GM21737 (cell line): Measurements from ENCODE around the gene OSM.

ENCODE experiments used
- ATAC-seq: cut with Tn5 transposase; IDR thresholded peaks from one replicate; pipeline ENCODE4 v1.9.1; 2021; ENCODE audit warnings: mild to moderate bottlenecking, moderate library complexity; ENCODE audit not compliant: unreplicated experiment

Gene OSM

GRCh38 chr22:30266445-30267381, at the start of gene OSM:
OSM (minus strand) TSS chr22:30266851; CDS start chr22:30266799, 52 bp downstream.
- ATAC-seq = no peak

GRCh38 chr22:30315962-30316576, 49.4 kb upstream of the OSM start:
- no peak for ATAC-seq

- no peak for ATAC-seq
Measured at GRCh38 chr22:30314915-30315314, 48.3 kb upstream of the OSM start.

GRCh38 chr22:30313527-30314363, 47.1 kb upstream of the OSM start:
- ATAC-seq = no peak

- no peak for ATAC-seq
Measured at GRCh38 chr22:30312053-30312452, 45.4 kb upstream of the OSM start.

- no peak for ATAC-seq
Measured at GRCh38 chr22:30310881-30311771, 44.5 kb upstream of the OSM start.

GRCh38 chr22:30309951-30310741, 43.5 kb upstream of the OSM start:
- ATAC-seq = no peak

- ATAC-seq = no peak
Measured at GRCh38 chr22:30308518-30309230, 42.0 kb upstream of the OSM start.

GRCh38 chr22:30308093-30308492, 41.4 kb upstream of the OSM start:
- ATAC-seq = no peak

- ATAC-seq = no peak
Measured at GRCh38 chr22:30307041-30307574, 40.5 kb upstream of the OSM start.

GRCh38 chr22:30306627-30307011, 40.0 kb upstream of the OSM start:
- ATAC-seq = no peak

GRCh38 chr22:30305906-30306626, 39.4 kb upstream of the OSM start:
- no peak for ATAC-seq

- ATAC-seq = peak; percentile 48
Measured at GRCh38 chr22:30305519-30305905, 38.9 kb upstream of the OSM start.

GRCh38 chr22:30304495-30305244, 38.0 kb upstream of the OSM start:
- no peak for ATAC-seq

GRCh38 chr22:30302810-30303138, 36.1 kb upstream of the OSM start:
- no peak for ATAC-seq

- ATAC-seq = no peak
Measured at GRCh38 chr22:30301995-30302809, 35.6 kb upstream of the OSM start.

GRCh38 chr22:30299322-30299721, 32.7 kb upstream of the OSM start:
- ATAC-seq = no peak
